Subcutaneous preadipocyte (primary cell): ENCODE data around the gene TLCD3B. TPM values are rescaled to one million over a fixed set of nuclear protein-coding genes. Genes with fewer than 3 reads are reported as not detected.

Source experiments
- total RNA-seq: library from RNA; depleted of rRNA; stranded (reverse); fragments of >200 nt; gene quantifications from 2 replicates; pipeline ENCODE4 v1.2.3, GENCODE V29; 2012

The TLCD3B gene, protein sequence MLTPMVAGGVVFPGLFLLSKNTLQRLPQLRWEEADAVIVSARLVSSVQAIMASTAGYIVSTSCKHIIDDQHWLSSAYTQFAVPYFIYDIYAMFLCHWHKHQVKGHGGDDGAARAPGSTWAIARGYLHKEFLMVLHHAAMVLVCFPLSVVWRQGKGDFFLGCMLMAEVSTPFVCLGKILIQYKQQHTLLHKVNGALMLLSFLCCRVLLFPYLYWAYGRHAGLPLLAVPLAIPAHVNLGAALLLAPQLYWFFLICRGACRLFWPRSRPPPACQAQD
- total RNA-seq: not detected in 2 replicates

DNA sequence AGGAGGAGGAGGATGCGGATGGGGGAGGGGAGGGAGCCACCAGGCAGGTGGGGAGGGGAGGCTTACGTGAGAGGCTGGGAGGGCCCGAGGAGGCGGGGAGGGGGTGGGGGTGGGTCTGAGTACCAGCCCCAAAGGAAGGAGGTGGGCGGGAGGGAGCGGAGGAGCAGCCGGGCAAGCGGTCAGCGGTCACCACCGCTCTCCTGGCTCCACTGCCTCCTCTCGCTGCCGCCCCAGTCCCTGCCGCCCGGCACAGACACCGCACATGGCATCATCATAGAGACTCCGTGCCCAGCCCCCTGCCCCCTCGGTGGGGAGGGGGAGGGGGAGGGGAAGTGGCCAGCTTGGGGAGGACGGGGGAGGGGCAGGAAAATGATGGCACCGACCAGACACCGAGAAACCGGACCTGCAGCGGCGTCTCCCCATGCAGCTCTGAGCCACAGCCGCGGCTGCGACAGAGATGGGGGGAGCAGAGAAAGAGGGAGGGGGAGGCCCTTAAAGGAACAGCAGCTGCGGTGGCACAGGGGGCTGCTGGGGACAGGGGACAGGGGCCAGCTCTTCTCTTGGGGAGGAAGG lies at the start of gene TLCD3B:
Gene TLCD3B (minus strand): TSS at position 431 of the 573 bp plus-strand sequence. CDS start 744 bp downstream, outside the sequence.

DNA sequence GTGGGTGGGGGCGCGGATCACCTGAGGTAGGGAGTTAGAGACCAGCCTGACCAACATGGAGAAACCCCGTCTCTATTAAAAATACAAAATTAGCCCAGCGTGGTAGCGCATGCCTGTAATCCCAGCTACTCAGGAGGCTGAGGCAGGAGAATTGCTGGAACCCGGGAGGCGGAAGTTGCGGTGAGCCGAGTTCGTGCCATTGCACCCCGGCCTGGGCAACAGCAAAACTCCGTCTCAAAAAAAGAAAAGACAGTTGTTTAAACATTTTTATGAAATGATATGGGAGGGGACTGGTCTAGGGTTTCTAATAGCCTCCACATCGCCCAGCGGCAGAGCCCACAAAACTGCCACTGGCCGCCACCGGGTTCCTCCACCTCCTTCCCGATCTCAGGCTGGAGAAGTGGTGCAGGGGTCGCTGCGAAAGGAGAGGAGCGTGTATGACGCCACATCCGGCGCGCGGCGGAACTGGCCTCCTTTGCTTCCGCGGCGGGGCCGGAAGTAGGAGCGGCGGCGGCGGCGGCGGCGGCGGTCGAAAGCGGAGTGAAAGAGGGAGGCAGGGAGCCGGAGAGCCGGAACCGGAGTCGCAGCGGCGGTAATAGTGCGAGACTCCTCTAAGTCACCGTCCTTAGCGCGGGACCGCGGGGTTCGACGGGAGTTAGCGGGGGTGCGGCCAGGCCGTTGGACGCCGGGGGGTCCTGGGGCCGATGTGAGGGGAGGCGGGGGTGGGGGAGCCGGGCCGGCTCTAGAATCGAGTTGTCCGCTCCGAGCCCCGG lies 44.6 kb upstream of the TLCD3B start, which contains the start of gene PPP4C:
Gene PPP4C (plus strand): TSS at position 492 of the 773 bp plus-strand sequence. CDS start 384 bp downstream, outside the sequence.

DNA sequence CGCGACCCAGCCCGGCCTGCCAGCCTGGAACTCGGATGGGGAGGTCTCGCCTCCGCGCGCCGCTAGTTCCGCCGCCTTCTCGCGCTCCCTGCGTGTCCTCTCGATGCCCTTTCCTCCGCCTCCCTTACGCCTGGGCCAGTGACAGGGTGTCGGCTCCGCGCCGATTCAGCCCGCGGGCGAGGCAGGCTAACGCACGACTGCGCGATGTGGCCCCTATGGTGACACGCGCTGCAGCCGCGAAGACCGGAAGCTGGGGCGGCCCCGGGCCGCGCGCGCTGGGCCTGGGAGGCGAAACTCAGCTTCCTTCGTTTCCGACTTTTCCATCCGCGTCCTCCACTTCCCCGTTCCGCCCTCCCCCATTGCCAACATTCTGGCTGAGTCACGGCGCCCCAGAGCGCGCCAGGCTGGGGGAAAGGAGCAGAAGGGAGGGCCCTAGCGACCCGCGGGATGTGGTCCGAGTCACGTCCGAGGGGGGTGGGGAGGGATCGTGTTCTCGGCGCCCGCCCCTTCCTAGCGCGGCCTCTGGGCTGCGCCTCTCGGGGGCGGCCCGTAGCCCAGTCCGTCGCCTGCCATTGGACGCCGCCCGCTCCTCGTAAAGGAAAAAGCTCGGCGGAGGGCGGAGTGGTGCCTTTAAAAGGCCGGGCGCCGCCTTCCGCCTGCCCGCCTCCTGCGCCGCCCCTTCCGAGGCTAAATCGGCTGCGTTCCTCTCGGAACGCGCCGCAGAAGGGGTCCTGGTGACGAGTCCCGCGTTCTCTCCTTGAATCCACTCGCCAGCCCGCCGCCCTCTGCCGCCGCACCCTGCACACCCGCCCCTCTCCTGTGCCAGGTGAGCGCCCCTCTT lies 34.3 kb upstream of the TLCD3B start, which contains the start of gene ALDOA:
Gene ALDOA (plus strand): TSS at position 659 of the 841 bp plus-strand sequence. CDS start 1,138 bp downstream, outside the sequence.

DNA sequence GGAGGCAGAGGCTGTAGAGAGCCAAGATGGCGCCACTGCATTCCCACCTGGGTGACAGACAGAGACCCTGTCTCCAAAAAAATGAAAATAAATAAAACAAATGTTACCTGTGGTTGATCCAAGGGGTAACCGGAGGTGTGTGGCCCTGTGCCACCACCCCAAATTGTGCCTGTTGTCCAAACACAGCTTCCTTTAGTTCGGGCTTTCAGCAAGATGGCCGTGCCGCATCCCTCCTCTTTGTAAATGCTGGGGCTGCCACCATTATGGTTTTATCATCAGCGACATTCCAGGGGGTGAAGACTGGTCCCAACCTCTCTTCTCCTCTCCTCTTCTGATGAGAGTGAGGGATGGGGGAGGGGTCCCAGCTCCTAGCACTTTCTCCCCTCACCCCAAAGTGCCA lies 8.2 kb downstream of the TLCD3B start, which contains the start of gene C16orf92:
Gene C16orf92 (plus strand): TSS at position 312 of the 400 bp plus-strand sequence. CDS start 143 bp downstream, outside the sequence.

DNA sequence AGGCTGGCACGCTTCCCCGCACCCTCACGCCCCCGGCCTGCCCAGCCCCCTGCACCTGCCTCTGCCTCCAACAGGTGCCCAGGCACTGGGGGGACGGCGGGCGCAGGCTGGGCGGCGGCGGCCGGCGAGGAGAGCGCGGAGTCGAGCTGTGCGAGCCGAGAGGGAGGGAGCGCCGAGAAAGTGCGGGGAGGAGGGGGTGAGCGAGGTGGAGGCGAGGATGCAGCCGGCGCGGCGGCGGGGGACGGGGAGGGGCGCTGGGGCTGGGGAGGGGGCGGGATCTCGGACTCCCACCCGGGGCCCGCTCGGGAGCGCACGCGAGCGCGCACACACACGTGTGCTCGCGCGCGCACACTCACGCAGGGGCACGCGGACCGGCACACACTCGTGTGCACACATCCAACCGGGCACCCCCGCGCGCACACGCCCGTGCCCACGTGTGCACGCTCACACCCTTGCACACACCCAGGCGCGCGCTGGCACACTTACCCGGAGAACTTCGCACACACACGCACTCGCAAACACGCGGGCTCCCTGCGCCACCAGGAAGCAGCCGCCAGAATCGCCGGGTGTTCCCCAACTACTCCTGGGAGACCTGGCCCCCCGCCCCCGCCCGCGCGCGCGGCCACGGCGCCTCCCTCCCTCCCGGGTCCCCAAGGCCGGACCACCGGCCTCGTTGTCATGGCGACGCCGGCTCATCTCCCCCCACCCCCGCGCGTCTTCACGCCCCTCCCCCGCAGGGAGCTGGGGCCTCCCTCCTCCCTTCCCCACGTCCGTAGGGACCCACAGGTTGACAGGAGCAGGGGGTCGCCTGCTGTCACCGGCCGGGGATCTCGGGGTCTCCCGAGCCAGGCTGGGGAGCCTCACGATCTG lies 20.0 kb downstream of the TLCD3B start, which contains the start of gene DOC2A:
Gene DOC2A (minus strand): TSS at position 184 of the 870 bp plus-strand sequence. CDS start 805 bp downstream, outside the sequence.

DNA sequence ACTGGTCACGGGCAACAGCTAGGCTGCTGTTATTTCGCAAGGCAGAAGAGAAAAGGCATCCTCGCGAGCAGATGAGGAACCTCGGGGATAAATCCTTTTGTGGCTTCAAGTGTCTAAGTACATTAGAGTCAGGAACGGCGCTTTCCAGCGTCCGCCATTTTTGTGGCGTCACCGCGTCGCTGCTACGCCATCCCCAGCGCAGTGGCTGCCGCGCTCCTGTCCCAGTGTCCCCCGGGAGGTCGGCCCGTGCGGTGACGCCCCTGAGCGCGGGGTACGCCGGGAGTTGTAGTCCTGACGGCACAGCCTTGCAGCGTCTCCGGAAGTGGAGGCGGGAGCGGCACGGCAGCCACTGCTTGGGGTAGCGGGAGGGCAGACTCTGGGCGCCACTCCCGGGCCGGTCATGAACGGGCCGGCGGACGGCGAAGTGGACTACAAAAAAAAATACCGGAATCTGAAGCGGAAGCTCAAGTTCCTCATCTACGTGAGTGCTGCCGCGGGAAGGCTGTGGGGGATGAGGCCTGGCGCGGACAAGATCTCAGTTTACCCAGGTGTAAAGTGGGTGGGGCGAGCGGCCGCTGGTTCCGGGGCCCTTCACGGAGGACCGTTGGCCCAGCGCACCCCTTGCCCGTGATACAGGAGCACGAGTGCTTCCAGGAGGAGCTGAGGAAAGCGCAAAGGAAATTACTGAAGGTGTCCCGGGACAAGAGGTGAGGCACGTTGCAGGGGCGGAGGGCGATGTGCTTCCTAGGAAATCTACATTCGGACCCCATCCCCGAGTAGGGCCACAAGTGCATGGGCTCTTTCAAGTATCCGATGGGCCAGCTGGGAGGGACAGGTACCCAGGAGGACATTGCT lies 34.9 kb downstream of the TLCD3B start, which contains the start of gene INO80E:
Gene INO80E (plus strand): TSS at position 331 of the 855 bp plus-strand sequence. CDS start 70 bp downstream, at position 401.

DNA sequence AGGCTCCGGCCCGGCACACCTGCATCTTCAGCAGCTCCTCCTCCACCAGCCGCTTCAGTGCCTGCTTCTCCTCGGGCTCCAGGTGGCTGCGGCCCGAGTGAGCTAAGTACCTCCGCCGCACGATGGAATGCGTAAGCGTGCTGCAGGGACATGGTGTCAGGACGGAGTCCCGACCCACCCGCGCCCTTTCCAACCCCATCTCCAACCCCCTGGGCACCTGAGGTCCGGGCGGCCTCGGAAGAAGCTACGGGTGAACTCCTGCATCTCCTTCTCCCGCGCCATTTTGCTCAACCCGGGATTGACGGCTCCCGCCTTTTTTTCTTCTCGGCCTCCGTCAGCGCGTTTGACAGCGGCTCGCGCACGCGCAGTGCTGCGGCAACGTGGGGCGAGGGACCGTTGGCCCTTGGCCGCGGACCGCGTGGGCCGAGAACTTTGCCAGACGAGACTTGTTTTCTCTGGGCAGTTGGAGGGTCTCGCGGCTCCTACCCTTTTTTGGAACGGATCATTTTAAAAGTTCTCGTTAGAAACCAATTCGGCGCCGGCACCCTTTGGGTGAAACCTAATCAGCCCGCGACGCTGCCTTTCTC lies 35.7 kb downstream of the TLCD3B start, which contains the start of gene HIRIP3:
Gene HIRIP3 (minus strand): TSS at position 294 of the 587 bp plus-strand sequence. CDS start 12 bp downstream, at position 282.

Other genes starting within 250 kb of the TLCD3B start
- gene KIF22, start 240.5 kb downstream of the TLCD3B start, total RNA-seq: 47.0 and 73.7 TPM in 2 replicates
- gene MAZ, start 224.7 kb downstream of the TLCD3B start, total RNA-seq: 204 and 210 TPM in 2 replicates
- 0.39 and 0.73 TPM in 2 replicates for gene PRRT2, start 219.1 kb downstream of the TLCD3B start, total RNA-seq
- gene PAGR1, start 215.1 kb downstream of the TLCD3B start, total RNA-seq: 13.6 and 19.9 TPM in 2 replicates
- gene MVP, start 210.8 kb downstream of the TLCD3B start, total RNA-seq: 246 and 329 TPM in 2 replicates
- gene CDIPT, start 168.0 kb downstream of the TLCD3B start, total RNA-seq: 57.7 and 65.4 TPM in 2 replicates
- 0.73 and 0.98 TPM in 2 replicates for gene SEZ6L2, start 131.7 kb downstream of the TLCD3B start, total RNA-seq
- gene ASPHD1, start 130.8 kb downstream of the TLCD3B start, total RNA-seq: 2.3 and 4.4 TPM in 2 replicates
- gene KCTD13, start 105.0 kb downstream of the TLCD3B start, total RNA-seq: 6.2 and 10.2 TPM in 2 replicates
- gene TMEM219, start 69.2 kb downstream of the TLCD3B start, total RNA-seq: 40.7 and 53.3 TPM in 2 replicates
- gene TAOK2, start 57.4 kb downstream of the TLCD3B start, total RNA-seq: 32.3 and 42.2 TPM in 2 replicates
- 5.9 and 8.2 TPM in 2 replicates for gene HIRIP3, start 35.7 kb downstream of the TLCD3B start, total RNA-seq
- gene INO80E, start 35.0 kb downstream of the TLCD3B start, total RNA-seq: 18.7 and 21.7 TPM in 2 replicates
- 0.20 and 0.37 TPM in 2 replicates for gene DOC2A, start 20.2 kb downstream of the TLCD3B start, total RNA-seq
- not detected in 2 replicates for gene C16orf92, start 8.1 kb downstream of the TLCD3B start, total RNA-seq
- gene ALDOA, start 34.5 kb upstream of the TLCD3B start, total RNA-seq: 847 and 985 TPM in 2 replicates
- gene PPP4C, start 44.7 kb upstream of the TLCD3B start, total RNA-seq: 182 and 190 TPM in 2 replicates
- 0.39 TPM in 1 of 2 replicates, not detected in the other for gene TBX6, start 60.7 kb upstream of the TLCD3B start, total RNA-seq
- 6.6 and 9.2 TPM in 2 replicates for gene YPEL3, start 64.9 kb upstream of the TLCD3B start, total RNA-seq
- gene GDPD3, start 82.3 kb upstream of the TLCD3B start, total RNA-seq: 0.78 and 1.8 TPM in 2 replicates
- gene MAPK3, start 91.9 kb upstream of the TLCD3B start, total RNA-seq: 50.0 and 59.2 TPM in 2 replicates
- gene CORO1A, start 152.3 kb upstream of the TLCD3B start, total RNA-seq: 0.73 and 1.6 TPM in 2 replicates
- gene BOLA2B, start 162.4 kb upstream of the TLCD3B start, total RNA-seq: 47.7 and 168 TPM in 2 replicates
- 37.5 and 42.6 TPM in 2 replicates for gene SLX1A, start 162.6 kb upstream of the TLCD3B start, total RNA-seq
- gene SULT1A3, start 168.0 kb upstream of the TLCD3B start, total RNA-seq: 2.9 and 5.7 TPM in 2 replicates
- 0.73 TPM in 1 of 2 replicates, not detected in the other for gene NPIPB13, start 217.2 kb upstream of the TLCD3B start, total RNA-seq